Measurements from ENCODE around the gene BPGM. TPM values are rescaled to one million over a fixed set of nuclear protein-coding genes. Genes with fewer than 3 reads are reported as not detected.
"Not testable (repeated sequence)": the region's sequence is repeated elsewhere in the genome, so short reads cannot be mapped to it uniquely, and the experiment has no call there.

The BPGM gene
- total and polyA plus RNA-seq, 2 donors, result 19.2 to 31.9 TPM

- no peak for DNase-seq (ENCODE audit: extremely low spot score)
- H3K27ac ChIP-seq (ENCODE audit: low read depth), result no peak overlapping the region
- WGBS, result 79% methylated on average over 4 of the region's 4 CpGs
- no peak overlapping the region for H3K4me3 ChIP-seq (ENCODE audit: low read depth, low read length)
- H3K4me1 ChIP-seq (ENCODE audit: insufficient read depth), result no peaks in the 10 kb centered on the region
- H3K36me3 ChIP-seq (ENCODE audit: insufficient read depth), result no peaks in the 10 kb centered on the region
These were observed 6.9 kb upstream of the BPGM start for GRCh38 chr7:134639683-134640279.

- H3K4me3 ChIP-seq (ENCODE audit: low read depth, low read length), result no peak overlapping the region
- no peak for DNase-seq (ENCODE audit: extremely low spot score)
- no peak overlapping the region for H3K27ac ChIP-seq (ENCODE audit: low read depth)
- WGBS, result 84% methylated on average over 3 of the region's 3 CpGs
- H3K36me3 ChIP-seq (ENCODE audit: insufficient read depth), result no peaks in the 10 kb centered on the region
- H3K4me1 ChIP-seq (ENCODE audit: insufficient read depth), result peaks cover 2% of the 10 kb centered on the region
These were observed 5.6 kb upstream of the BPGM start for GRCh38 chr7:134640842-134641715.

- not testable (repeated sequence) for DNase-seq (ENCODE audit: extremely low spot score); H3K4me3 ChIP-seq (ENCODE audit: low read depth, low read length); H3K36me3 ChIP-seq (ENCODE audit: insufficient read depth); H3K27ac ChIP-seq (ENCODE audit: low read depth); H3K4me1 ChIP-seq (ENCODE audit: insufficient read depth)
- WGBS, result 86% methylated on average over 4 of the region's 4 CpGs
These were observed 4.7 kb upstream of the BPGM start for GRCh38 chr7:134641981-134642380.

- DNase-seq (ENCODE audit: extremely low spot score), result no peak
- WGBS, result 41% methylated on average over 1 of the region's 1 CpG
These were observed 3.5 kb upstream of the BPGM start for GRCh38 chr7:134643131-134643530.

GRCh38 chr7:134645478-134645877 is 1.2 kb upstream of the BPGM start:
- no peaks in the 10 kb centered on the region for H3K36me3 ChIP-seq (ENCODE audit: insufficient read depth)
- H3K4me1 ChIP-seq (ENCODE audit: insufficient read depth), result peaks cover 3% of the 10 kb centered on the region
- 45% methylated on average over 5 of the region's 5 CpGs for WGBS
- no peak for DNase-seq (ENCODE audit: extremely low spot score)
- peak overlapping the region; percentile 76 for H3K4me3 ChIP-seq (ENCODE audit: low read depth, low read length)
- no peak overlapping the region for H3K27ac ChIP-seq (ENCODE audit: low read depth)

More at GRCh38 chr7:134643131-134643530, 3.5 kb upstream of the BPGM start:
- no peak overlapping the region for H3K4me3 ChIP-seq (ENCODE audit: low read depth, low read length)
- peaks cover 2% of the 10 kb centered on the region for H3K4me1 ChIP-seq (ENCODE audit: insufficient read depth)
- no peaks in the 10 kb centered on the region for H3K36me3 ChIP-seq (ENCODE audit: insufficient read depth)
- H3K27ac ChIP-seq (ENCODE audit: low read depth), result no peak overlapping the region

GRCh38 chr7:134645935-134646334 is 718 bp upstream of the BPGM start:
- H3K36me3 ChIP-seq (ENCODE audit: insufficient read depth), result no peaks in the 10 kb centered on the region
- H3K4me1 ChIP-seq (ENCODE audit: insufficient read depth), result peaks cover 3% of the 10 kb centered on the region
- peak overlapping the region; percentile 77 for H3K27ac ChIP-seq (ENCODE audit: low read depth)
- H3K4me3 ChIP-seq (ENCODE audit: low read depth, low read length), result peak overlapping the region; percentile 76
- WGBS, result 1% methylated on average over 8 of the region's 8 CpGs
- DNase-seq (ENCODE audit: extremely low spot score), result peak; percentile 7

GRCh38 chr7:134648456-134648855 is 1.8 kb downstream of the BPGM start:
- 94% methylated on average over 6 of the region's 6 CpGs for WGBS
- no peak overlapping the region for H3K4me3 ChIP-seq (ENCODE audit: low read depth, low read length)
- H3K27ac ChIP-seq (ENCODE audit: low read depth), result no peak overlapping the region
- no peaks in the 10 kb centered on the region for H3K36me3 ChIP-seq (ENCODE audit: insufficient read depth)
- peaks cover 3% of the 10 kb centered on the region for H3K4me1 ChIP-seq (ENCODE audit: insufficient read depth)
- no peak for DNase-seq (ENCODE audit: extremely low spot score)

- DNase-seq (ENCODE audit: extremely low spot score), result no peak
- Histone ChIP-seq H3K4me3 (ENCODE audit: low read depth, low read length) (no peak overlapping the region), H3K27ac (ENCODE audit: low read depth) (no peak overlapping the region), H3K4me1 (ENCODE audit: insufficient read depth) (peaks cover 3% of the 10 kb centered on the region), H3K36me3 (ENCODE audit: insufficient read depth) (no peaks in the 10 kb centered on the region)
- WGBS, result 56% methylated on average over 3 of the region's 3 CpGs
These were observed 2.6 kb downstream of the BPGM start for GRCh38 chr7:134649226-134649775.

GRCh38 chr7:134651991-134652390 is 5.3 kb downstream of the BPGM start:
- no peak for DNase-seq (ENCODE audit: extremely low spot score)
- Histone ChIP-seq H3K36me3 (ENCODE audit: insufficient read depth) (no peaks in the 10 kb centered on the region), H3K4me1 (ENCODE audit: insufficient read depth) (peaks cover 1% of the 10 kb centered on the region), H3K4me3 (ENCODE audit: low read depth, low read length) (no peak overlapping the region), H3K27ac (ENCODE audit: low read depth) (no peak overlapping the region)
- 82% methylated on average over 4 of the region's 4 CpGs for WGBS

- peaks cover 1% of the 10 kb centered on the region for H3K4me1 ChIP-seq (ENCODE audit: insufficient read depth)
- no peak overlapping the region for H3K27ac ChIP-seq (ENCODE audit: low read depth)
- WGBS, result 83% methylated on average over 4 of the region's 4 CpGs
- DNase-seq (ENCODE audit: extremely low spot score), result no peak
- no peak overlapping the region for H3K4me3 ChIP-seq (ENCODE audit: low read depth, low read length)
- H3K36me3 ChIP-seq (ENCODE audit: insufficient read depth), result no peaks in the 10 kb centered on the region
These were observed 7.6 kb downstream of the BPGM start for GRCh38 chr7:134654104-134654775.

GRCh38 chr7:134657526-134657925 is 10.9 kb downstream of the BPGM start:
- H3K36me3 ChIP-seq (ENCODE audit: insufficient read depth), result no peaks in the 10 kb centered on the region
- 62% methylated on average over 5 of the region's 5 CpGs for WGBS

GRCh38 chr7:134660242-134660785 is 13.7 kb downstream of the BPGM start:
- 63% methylated on average over 7 of the region's 7 CpGs for WGBS
- no peak for DNase-seq (ENCODE audit: extremely low spot score)
- Histone ChIP-seq H3K4me1 (ENCODE audit: insufficient read depth) (no peaks in the 10 kb centered on the region), H3K36me3 (ENCODE audit: insufficient read depth) (peaks cover 2% of the 10 kb centered on the region), H3K27ac (ENCODE audit: low read depth) (no peak overlapping the region), H3K4me3 (ENCODE audit: low read depth, low read length) (no peak overlapping the region)

More at GRCh38 chr7:134657526-134657925, 10.9 kb downstream of the BPGM start:
- H3K4me1 ChIP-seq (ENCODE audit: insufficient read depth), result no peaks in the 10 kb centered on the region
- DNase-seq (ENCODE audit: extremely low spot score), result no peak
- H3K4me3 ChIP-seq (ENCODE audit: low read depth, low read length), result no peak overlapping the region
- no peak overlapping the region for H3K27ac ChIP-seq (ENCODE audit: low read depth)

GRCh38 chr7:134660961-134661376 is 14.3 kb downstream of the BPGM start:
- 27% methylated on average over 1 of the region's 1 CpG for WGBS
- Histone ChIP-seq H3K36me3 (ENCODE audit: insufficient read depth) (peaks cover 2% of the 10 kb centered on the region), H3K4me1 (ENCODE audit: insufficient read depth) (no peaks in the 10 kb centered on the region), H3K27ac (ENCODE audit: low read depth) (no peak overlapping the region), H3K4me3 (ENCODE audit: low read depth, low read length) (no peak overlapping the region)
- DNase-seq (ENCODE audit: extremely low spot score), result no peak
